GM12801 (cell line): ENCODE measurements around the gene MAGOH.

ENCODE experiments used
- CTCF ChIP-seq: IDR thresholded peaks from one replicate; pipeline ENCODE4 v1.5.1; 2011; ENCODE audit warnings: control low read depth; ENCODE audit not compliant: insufficient read length; ENCODE audit errors: extremely low read depth

Gene MAGOH

GRCh38 chr1:53258216-53258615 lies 19.9 kb upstream of the MAGOH start:
- TF ChIP-seq CTCF, result no peak

GRCh38 chr1:53257454-53258081 lies 19.2 kb upstream of the MAGOH start:
- TF ChIP-seq CTCF, result no peak

- no peak for TF ChIP-seq CTCF
Observed at GRCh38 chr1:53256511-53257453, 18.5 kb upstream of the MAGOH start.

- no peak for TF ChIP-seq CTCF
Observed at GRCh38 chr1:53255031-53255430, 16.7 kb upstream of the MAGOH start.

- no peak for TF ChIP-seq CTCF
Observed at GRCh38 chr1:53254011-53254640, 15.8 kb upstream of the MAGOH start.

GRCh38 chr1:53250325-53250724 lies 12.0 kb upstream of the MAGOH start:
- TF ChIP-seq CTCF, result no peak

- TF ChIP-seq CTCF, result no peak
Observed at GRCh38 chr1:53249706-53250105, 11.4 kb upstream of the MAGOH start.
